Measurements from ENCODE around the gene GPR42. TPM values are rescaled to one million over a fixed set of nuclear protein-coding genes. Genes with fewer than 3 reads are reported as not detected.

Gene GPR42
- total RNA-seq, 1 experiment from 2014 or later = not detected

DNA sequence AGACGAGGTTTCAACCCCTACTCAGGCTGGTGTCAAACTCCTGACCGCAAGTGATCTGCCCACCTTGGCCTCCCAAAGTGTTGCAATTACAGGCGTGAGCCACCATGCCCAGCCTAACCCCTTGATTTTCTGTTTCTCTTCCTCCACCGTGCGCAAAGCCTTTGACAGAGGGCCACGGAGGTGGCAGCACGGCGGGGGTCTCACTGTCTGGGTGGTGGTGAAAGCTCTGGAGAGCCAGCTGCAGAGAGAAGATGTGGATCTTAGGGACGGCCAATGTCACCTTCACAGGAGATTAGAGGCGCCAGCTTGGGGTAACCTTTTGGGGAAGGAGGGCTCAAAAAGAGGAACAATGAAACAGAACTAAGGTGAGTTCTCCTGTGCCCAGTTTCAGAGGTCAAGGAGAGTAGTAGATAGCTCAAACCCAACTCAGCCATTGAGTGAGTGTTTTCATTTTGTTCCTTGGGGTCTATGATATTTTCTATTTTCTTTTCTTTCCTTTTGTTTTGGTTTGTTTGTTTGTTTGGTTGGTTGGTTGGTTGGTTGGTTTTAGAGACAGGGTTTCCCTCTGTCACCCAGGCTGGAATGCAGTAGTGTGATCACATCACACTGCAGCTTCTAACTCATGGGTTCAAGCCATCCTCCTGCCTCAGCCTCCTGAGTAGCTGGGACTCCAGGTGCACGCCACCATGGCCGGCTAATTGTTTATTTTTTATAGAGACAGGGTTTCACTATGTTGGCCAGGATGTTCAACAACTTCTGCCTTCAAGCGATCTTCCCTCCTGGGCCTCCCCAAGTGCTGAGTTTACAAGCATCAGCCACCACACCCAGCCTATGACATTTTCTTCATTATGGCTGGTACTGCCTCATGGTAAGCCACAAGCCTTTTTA lies 37.7 kb downstream of the GPR42 start:
- Histone ChIP-seq H3K27ac (ENCODE audit: low read depth, low read length, poor library complexity, severe bottlenecking) (no peak overlapping the region), H3K4me1 (ENCODE audit: insufficient read depth, low read length, poor library complexity, severe bottlenecking) (no peaks in the 10 kb centered on the region), H3K36me3 (ENCODE audit: insufficient read depth, low read length, poor library complexity, severe bottlenecking) (no peaks in the 10 kb centered on the region), H3K4me3 (ENCODE audit: low read depth, low read length, poor library complexity, severe bottlenecking) (no peak overlapping the region), H3K27me3 (replicated peaks; ENCODE audit: insufficient read depth, low read depth, low read length, poor library complexity) (peaks cover 46% of the 10 kb centered on the region), H3K9me3 (ENCODE audit: low read depth, low read length, poor library complexity, severe bottlenecking) (no peaks in the 10 kb centered on the region)
- ChIA-PET CTCF (no interaction called here), POLR2A (ENCODE audit: low non-redundant PET) (no interaction called here)
- no TSS peak for BruUV-seq (replicated peaks)
- DNase-seq (ENCODE audit: low spot score) = no peak
- no peak for TF ChIP-seq EZH2 (IDR thresholded peaks at IDR 0.05; ENCODE audit: borderline replicate concordance, low read depth, low read length, poor library complexity, severe bottlenecking)
- TF ChIP-seq, protein P1, sequence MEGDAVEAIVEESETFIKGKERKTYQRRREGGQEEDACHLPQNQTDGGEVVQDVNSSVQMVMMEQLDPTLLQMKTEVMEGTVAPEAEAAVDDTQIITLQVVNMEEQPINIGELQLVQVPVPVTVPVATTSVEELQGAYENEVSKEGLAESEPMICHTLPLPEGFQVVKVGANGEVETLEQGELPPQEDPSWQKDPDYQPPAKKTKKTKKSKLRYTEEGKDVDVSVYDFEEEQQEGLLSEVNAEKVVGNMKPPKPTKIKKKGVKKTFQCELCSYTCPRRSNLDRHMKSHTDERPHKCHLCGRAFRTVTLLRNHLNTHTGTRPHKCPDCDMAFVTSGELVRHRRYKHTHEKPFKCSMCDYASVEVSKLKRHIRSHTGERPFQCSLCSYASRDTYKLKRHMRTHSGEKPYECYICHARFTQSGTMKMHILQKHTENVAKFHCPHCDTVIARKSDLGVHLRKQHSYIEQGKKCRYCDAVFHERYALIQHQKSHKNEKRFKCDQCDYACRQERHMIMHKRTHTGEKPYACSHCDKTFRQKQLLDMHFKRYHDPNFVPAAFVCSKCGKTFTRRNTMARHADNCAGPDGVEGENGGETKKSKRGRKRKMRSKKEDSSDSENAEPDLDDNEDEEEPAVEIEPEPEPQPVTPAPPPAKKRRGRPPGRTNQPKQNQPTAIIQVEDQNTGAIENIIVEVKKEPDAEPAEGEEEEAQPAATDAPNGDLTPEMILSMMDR (conservative IDR thresholded peaks at IDR 0.05; ENCODE audit: low read depth, low read length) = no peak
- intact Hi-C loops (cut with micrococcal nuclease; ENCODE audit: unreplicated experiment) = no loop called here

DNA sequence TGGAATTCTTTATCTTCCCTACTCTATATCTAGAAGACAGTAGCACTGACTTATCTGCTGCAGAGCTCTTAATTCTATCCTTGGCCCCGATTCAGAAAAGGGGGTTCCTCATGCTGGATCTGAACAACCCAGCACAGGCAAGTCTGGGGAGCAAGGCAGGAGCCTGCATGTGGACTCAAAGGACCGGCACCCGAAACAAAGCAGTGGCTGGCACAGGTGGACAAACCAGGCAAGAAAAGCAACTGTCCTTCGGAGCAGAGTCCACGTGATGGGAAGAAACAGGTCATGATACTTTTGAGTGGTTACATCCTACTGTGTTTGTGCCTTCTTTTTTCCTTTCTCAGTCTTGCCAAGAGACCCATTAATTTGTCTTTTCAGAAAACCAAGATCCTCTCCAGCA lies 38.3 kb downstream of the GPR42 start:
- no TSS peak for BruUV-seq (replicated peaks)
- POLR2A ChIA-PET (ENCODE audit: low non-redundant PET) = no interaction called here
- CTCF ChIA-PET = no interaction called here

DNA sequence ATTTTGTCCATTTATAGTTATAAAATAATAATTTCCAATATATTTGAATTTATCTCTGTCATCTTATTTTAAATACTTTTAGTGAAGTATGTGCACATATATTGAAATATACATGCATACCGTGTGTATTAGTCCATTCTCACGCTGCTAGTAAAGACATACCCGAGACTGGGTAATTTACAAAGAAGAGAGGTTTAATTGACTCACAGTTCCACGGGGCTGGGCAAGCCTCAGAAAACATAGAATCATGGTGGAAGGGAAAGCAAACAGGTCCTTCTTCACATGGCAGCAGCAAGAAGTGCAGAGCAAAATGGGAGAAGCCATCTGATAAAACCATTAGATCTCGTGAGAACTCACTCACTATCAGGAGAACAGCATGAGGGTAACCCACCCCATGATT lies 39.6 kb downstream of the GPR42 start:
- POLR2A ChIA-PET (ENCODE audit: low non-redundant PET) = no interaction called here

More for the DNA sequence above, 38.3 kb downstream of the GPR42 start:
- Histone ChIP-seq H3K9me3 (ENCODE audit: low read depth, low read length, poor library complexity, severe bottlenecking) (no peaks in the 10 kb centered on the region), H3K4me1 (ENCODE audit: insufficient read depth, low read length, poor library complexity, severe bottlenecking) (no peaks in the 10 kb centered on the region), H3K4me3 (ENCODE audit: low read depth, low read length, poor library complexity, severe bottlenecking) (no peak overlapping the region), H3K27ac (ENCODE audit: low read depth, low read length, poor library complexity, severe bottlenecking) (no peak overlapping the region), H3K27me3 (replicated peaks; ENCODE audit: insufficient read depth, low read depth, low read length, poor library complexity) (peaks cover 51% of the 10 kb centered on the region), H3K36me3 (ENCODE audit: insufficient read depth, low read length, poor library complexity, severe bottlenecking) (no peaks in the 10 kb centered on the region)
- TF ChIP-seq EZH2 (IDR thresholded peaks at IDR 0.05; ENCODE audit: borderline replicate concordance, low read depth, low read length, poor library complexity, severe bottlenecking) = no peak
- TF ChIP-seq, protein P1 (conservative IDR thresholded peaks at IDR 0.05; ENCODE audit: low read depth, low read length) = no peak
- intact Hi-C loops (cut with micrococcal nuclease; ENCODE audit: unreplicated experiment) = no loop called here
- no peak for DNase-seq (ENCODE audit: low spot score)

More for the DNA sequence above, 39.6 kb downstream of the GPR42 start:
- intact Hi-C loops (cut with micrococcal nuclease; ENCODE audit: unreplicated experiment) = no loop called here
- no peaks in the 10 kb centered on the region for H3K4me1 ChIP-seq (ENCODE audit: insufficient read depth, low read length, poor library complexity, severe bottlenecking)
- H3K36me3 ChIP-seq (ENCODE audit: insufficient read depth, low read length, poor library complexity, severe bottlenecking) = no peaks in the 10 kb centered on the region
- DNase-seq (ENCODE audit: low spot score) = no peak
- no TSS peak for BruUV-seq (replicated peaks)
- no peaks in the 10 kb centered on the region for H3K9me3 ChIP-seq (ENCODE audit: low read depth, low read length, poor library complexity, severe bottlenecking)
- H3K27ac ChIP-seq (ENCODE audit: low read depth, low read length, poor library complexity, severe bottlenecking) = no peak overlapping the region
- no peak overlapping the region for H3K4me3 ChIP-seq (ENCODE audit: low read depth, low read length, poor library complexity, severe bottlenecking)
- H3K27me3 ChIP-seq (replicated peaks; ENCODE audit: insufficient read depth, low read depth, low read length, poor library complexity) = peaks cover 54% of the 10 kb centered on the region
- TF ChIP-seq, protein P1 (conservative IDR thresholded peaks at IDR 0.05; ENCODE audit: low read depth, low read length) = no peak
- no peak for TF ChIP-seq EZH2 (IDR thresholded peaks at IDR 0.05; ENCODE audit: borderline replicate concordance, low read depth, low read length, poor library complexity, severe bottlenecking)
- CTCF ChIA-PET = no interaction called here
